ENCODE measurements around the gene ELOVL3.
"Not testable (repeated sequence)": the region's sequence is repeated elsewhere in the genome, so short reads cannot be mapped to it uniquely, and the experiment has no call there.

Gene ELOVL3

GRCh38 chr10:102225646-102226541, at the start of gene ELOVL3:
Gene ELOVL3, plus strand, starts transcription at chr10:102226299. Its CDS starts 250 bp downstream, at chr10:102226549.
- in situ Hi-C loops (cut with MboI; ENCODE audit: low pct_unique_long_range_greater_than_20kb, low sequenced_read_pairs), result loop anchor here (25.0 kb wide), 1 partner anchor 261 kb away; no protein-coding TSS in a partner anchor
- DNase-seq, result peak; percentile 95

GRCh38 chr10:102184606-102185005, 41.5 kb upstream of the ELOVL3 start:
- no peak for DNase-seq
- in situ Hi-C loops (cut with MboI; ENCODE audit: low pct_unique_long_range_greater_than_20kb, low sequenced_read_pairs), result no loop called here

GRCh38 chr10:102185272-102185671, 40.8 kb upstream of the ELOVL3 start:
- in situ Hi-C loops (cut with MboI; ENCODE audit: low pct_unique_long_range_greater_than_20kb, low sequenced_read_pairs), result no loop called here

GRCh38 chr10:102185811-102186527, 40.1 kb upstream of the ELOVL3 start:
- DNase-seq, result no peak
- in situ Hi-C loops (cut with MboI; ENCODE audit: low pct_unique_long_range_greater_than_20kb, low sequenced_read_pairs), result no loop called here

More at GRCh38 chr10:102185272-102185671, 40.8 kb upstream of the ELOVL3 start:
- DNase-seq, result no peak

GRCh38 chr10:102188298-102188940, 37.7 kb upstream of the ELOVL3 start:
- in situ Hi-C loops (cut with MboI; ENCODE audit: low pct_unique_long_range_greater_than_20kb, low sequenced_read_pairs), result no loop called here
- no peak for DNase-seq

GRCh38 chr10:102188941-102189898, 36.9 kb upstream of the ELOVL3 start:
- DNase-seq; in situ Hi-C loops (cut with MboI; ENCODE audit: low pct_unique_long_range_greater_than_20kb, low sequenced_read_pairs): not testable (repeated sequence)

GRCh38 chr10:102191956-102192355, 34.1 kb upstream of the ELOVL3 start:
- in situ Hi-C loops (cut with MboI; ENCODE audit: low pct_unique_long_range_greater_than_20kb, low sequenced_read_pairs), result no loop called here
- DNase-seq, result no peak

GRCh38 chr10:102195296-102195870, 30.7 kb upstream of the ELOVL3 start:
- no peak for DNase-seq
- in situ Hi-C loops (cut with MboI; ENCODE audit: low pct_unique_long_range_greater_than_20kb, low sequenced_read_pairs), result no loop called here

GRCh38 chr10:102196893-102197292, 29.2 kb upstream of the ELOVL3 start:
- no peak for DNase-seq
- in situ Hi-C loops (cut with MboI; ENCODE audit: low pct_unique_long_range_greater_than_20kb, low sequenced_read_pairs), result no loop called here

- DNase-seq, result no peak
- in situ Hi-C loops (cut with MboI; ENCODE audit: low pct_unique_long_range_greater_than_20kb, low sequenced_read_pairs), result no loop called here
These were observed 28.1 kb upstream of the ELOVL3 start for GRCh38 chr10:102198027-102198426.

GRCh38 chr10:102200751-102201640, 25.1 kb upstream of the ELOVL3 start:
- in situ Hi-C loops (cut with MboI; ENCODE audit: low pct_unique_long_range_greater_than_20kb, low sequenced_read_pairs), result no loop called here
- DNase-seq, result no peak

GRCh38 chr10:102202386-102202785, 23.7 kb upstream of the ELOVL3 start:
- DNase-seq, result no peak
- in situ Hi-C loops (cut with MboI; ENCODE audit: low pct_unique_long_range_greater_than_20kb, low sequenced_read_pairs), result no loop called here

- no peak for DNase-seq
- in situ Hi-C loops (cut with MboI; ENCODE audit: low pct_unique_long_range_greater_than_20kb, low sequenced_read_pairs), result no loop called here
These were observed 17.6 kb upstream of the ELOVL3 start for GRCh38 chr10:102208311-102209035.

GRCh38 chr10:102211615-102212299, 14.3 kb upstream of the ELOVL3 start:
- no peak for DNase-seq
- in situ Hi-C loops (cut with MboI; ENCODE audit: low pct_unique_long_range_greater_than_20kb, low sequenced_read_pairs), result no loop called here

- DNase-seq, result peak; percentile 52
- in situ Hi-C loops (cut with MboI; ENCODE audit: low pct_unique_long_range_greater_than_20kb, low sequenced_read_pairs), result not testable (repeated sequence)
These were observed 12.5 kb upstream of the ELOVL3 start for GRCh38 chr10:102213599-102213998.

- in situ Hi-C loops (cut with MboI; ENCODE audit: low pct_unique_long_range_greater_than_20kb, low sequenced_read_pairs), result no loop called here
- DNase-seq, result no peak
These were observed 6.7 kb upstream of the ELOVL3 start for GRCh38 chr10:102219370-102219769.

Measured in KBM-7 (cell line).